HG02884 (cell line): ENCODE measurements around the gene MINDY1.
A peak's percentile ranks its signal among the peaks of the same experiment; 100 is the strongest.

ENCODE experiments used
- ATAC-seq: cut with Tn5 transposase; IDR thresholded peaks from one replicate; pipeline ENCODE4 v1.9.1; 2021; ENCODE audit warnings: mild to moderate bottlenecking, moderate library complexity; ENCODE audit not compliant: unreplicated experiment

The MINDY1 gene

DNA sequence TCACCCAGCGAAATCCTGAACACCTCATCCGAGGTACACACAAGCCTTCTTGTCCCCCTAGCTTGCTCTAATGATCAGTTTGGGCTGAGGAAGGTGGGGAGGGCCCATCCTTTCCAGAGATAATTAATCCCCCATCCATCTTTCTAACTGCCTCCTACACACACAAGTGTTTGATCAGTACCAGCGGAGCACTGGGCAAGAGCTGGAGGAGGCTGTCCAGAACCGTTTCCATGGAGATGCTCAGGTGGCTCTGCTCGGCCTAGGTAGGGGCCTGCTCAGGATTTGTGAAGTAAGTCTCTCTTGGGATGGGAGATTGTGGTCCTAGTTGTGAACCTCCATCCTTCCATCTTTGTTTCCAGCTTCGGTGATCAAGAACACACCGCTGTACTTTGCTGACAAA lies 18.8 kb downstream of the MINDY1 start:
- ATAC-seq, result no peak

DNA sequence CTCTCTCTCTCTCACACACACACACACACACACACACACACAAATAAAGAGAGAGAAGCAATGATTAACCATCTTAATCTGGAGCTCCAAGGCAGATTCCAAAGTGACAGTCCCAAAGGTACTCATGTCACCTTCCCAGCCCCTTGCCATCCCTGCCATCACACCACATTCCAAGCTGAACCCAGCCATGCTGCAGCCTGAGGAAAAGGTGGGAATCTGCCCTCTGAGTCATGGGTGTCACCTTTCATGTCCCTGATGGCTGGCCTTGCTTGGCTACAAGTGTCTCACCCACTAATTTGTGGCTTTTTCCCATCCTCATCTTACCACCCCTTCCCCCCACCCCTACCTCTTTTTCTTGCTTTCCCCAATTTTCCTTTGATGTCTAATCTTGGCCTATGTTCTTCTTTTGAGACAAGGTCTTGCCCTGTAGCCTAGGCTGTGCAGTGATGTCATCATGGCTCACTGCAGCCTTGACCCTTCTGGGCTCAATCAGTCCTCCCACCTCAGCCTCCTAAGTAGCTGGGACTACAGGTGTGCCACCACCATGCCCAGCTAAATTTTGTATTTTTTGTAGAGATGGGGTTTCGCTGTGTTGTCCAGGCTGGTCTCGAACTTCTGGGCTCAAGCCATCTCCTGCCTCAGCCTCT lies 21.4 kb downstream of the MINDY1 start:
- ATAC-seq, result no peak

DNA sequence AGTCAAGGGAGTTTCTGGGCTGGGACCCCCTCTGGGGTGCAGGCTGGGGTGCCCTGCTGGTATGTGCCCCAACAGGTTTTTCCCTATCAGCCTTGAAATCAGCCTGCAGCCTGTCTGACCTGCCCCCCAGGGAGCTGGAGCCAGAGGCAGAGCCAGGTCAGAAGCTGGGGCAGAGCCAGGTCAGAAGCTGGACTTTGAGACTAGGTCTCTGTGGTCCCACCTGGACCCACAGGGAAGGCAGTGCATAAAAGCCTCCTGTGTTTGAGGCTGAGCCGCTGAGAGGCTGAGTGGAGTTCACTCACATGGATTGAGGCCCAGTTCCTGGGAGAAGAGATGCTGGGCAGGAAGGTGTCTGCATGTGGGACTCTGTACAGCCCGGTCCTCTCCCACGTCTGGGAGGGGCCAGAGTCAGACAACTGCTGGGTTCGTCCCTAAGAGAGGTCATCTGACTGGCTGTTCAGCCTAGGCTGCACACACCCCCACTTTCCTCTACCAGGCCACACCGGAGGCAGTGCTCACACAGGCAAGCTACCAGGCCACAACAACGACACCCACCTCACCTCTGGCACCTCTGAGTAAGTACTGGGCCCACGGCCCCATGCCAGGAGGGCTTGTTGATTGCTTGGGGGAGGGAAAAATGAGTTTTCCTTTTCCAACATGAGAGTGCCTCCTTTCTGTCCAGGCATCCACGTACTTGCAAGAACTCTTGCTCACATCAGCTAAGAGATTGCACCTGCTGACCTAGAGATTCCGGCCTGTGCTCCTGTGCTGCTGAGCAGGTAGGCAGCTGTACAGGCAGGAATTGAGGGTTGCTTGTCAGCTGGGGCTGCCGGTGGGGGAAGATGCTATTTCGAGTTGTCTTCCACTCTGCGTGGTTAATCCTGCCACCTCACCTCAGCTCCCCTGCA lies 24.6 kb downstream of the MINDY1 start, which contains the start of gene ANXA9:
Gene ANXA9, plus strand, starts transcription at position 488 of the 908 bp plus-strand sequence. CDS start 814 bp downstream, outside the sequence.
- ATAC-seq, result no peak

DNA sequence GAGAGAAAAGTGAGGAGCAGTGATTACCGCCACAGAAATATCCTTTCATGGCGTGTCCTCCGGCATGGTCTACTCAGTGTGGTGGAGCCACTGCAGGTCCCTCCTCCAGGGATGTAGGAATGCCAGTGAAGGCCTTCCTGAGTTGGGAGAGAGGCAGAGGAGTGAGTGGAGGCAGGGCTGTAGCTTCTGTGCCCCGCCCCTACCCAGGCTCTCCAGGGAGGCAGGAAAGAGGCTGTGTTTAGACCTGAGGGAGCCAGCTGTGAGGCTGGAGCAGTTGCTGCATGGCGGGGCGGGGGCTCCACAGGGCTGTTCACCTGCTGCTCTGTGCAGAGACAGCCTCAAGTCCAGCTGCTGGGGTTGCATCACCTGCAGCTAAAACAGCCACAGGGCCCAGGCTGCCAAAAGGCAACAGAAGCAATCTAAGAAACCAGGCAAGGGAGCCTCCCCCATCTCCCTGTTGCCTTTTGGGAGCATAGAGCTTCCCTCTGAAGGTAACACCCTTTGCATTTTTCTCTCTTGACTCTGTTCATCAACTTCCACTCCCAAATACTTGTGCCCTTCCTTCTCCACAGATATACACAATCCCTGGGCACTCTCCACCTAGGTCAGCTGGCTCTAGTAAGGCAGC lies 25.4 kb downstream of the MINDY1 start:
- no peak for ATAC-seq

DNA sequence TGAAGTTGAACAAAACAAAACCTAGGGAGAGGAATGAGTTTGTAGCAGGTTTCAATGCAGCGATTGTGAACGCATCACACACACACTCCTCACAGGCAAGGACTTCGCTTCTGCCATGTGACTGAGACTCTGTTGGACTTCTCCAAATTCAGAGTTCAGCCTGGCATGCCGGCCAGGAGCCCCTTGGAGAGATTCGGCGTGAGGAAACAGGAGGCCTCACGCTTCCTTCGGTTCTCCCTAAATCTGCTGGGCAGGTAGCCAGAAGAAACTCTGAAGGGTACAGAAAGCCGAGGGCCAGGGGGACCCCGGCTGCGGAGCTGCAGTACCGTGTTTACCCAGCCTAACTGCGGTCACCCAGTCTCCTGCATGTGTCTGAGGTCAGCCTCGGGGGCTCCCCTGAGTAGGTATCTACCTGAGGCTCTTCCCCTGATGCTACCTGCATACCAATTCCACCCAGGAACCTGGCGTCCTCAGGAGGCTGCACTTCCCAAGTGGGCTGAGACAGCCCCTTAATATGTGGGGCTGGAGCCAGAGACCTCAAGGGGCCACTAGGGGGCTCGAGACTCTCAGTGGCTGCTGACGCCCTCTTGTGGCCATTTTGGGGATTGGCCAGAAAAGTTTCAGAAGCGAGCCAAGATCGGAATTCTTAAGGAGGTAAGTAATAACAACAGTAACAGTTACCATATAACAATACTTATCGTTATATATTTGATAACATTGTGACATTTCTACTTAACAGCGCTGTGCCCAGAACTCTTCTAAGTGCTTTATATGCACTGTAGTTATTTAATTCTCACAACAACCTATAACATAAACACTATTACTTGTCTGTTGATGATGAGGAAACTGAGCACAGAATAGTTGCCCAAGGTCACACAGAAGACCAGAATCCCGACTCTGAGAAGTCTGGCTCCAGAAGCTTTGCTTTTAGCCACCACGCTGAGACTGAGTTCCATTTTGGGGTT lies 27.3 kb downstream of the MINDY1 start:
- ATAC-seq, result no peak

DNA sequence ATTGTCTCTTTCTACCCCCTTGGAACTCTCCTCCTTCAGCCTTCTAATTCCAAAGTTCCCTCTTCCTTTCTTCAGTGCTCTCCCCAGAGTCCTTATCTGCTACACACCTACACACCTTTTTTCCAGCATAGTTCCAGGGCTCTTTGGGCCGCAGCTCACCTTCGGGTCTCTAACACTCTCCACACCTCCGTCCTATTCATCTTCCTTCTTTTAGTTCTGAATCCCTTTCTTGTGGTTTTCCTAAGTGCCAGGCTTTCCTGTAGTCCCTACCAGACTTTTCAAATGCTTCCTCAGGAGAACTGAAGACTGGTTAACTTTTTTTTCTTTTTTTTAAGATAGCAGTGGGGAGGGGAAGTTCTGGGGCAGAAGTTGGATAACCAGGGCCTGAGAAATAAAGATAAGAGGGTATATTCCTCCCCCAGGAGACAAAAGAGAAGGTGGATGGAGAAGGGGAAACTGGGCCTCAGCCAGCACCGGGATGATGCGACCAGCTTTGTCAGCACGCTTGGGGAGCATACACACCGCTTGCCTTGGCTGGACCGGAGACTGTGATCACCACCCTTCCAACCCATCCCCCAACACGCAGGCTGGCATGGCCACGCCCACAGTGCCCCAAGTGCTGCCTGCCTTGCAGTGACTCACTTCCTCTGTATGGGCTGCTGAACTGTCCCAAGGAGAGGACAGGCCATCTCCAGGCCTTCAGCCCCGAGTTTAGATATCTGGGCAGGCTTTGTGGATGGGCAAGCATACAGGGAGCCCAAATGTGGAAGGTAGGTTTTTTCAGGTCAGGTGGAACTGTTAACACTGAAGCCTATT lies 29.6 kb downstream of the MINDY1 start:
- ATAC-seq, result no peak

DNA sequence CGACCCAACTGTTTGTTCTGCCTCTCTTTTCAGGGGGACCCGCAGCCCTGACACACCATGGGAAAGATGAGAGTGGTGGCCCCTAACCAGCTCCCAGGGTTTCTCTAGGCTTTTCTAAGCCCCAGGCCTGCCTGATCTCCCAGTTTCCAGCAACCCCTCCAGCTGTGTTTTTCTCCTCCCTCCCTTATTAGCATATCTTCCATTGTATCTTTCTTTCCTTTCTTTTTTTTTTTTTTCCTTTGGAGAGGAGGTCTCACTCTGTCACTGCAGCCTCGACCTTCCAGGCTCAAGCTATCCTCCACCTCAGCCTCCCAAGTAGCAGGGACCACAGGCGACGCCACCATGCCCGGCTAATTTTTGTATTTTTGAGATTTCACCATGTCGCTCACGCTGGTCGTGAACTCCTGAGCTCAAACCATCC lies 30.3 kb downstream of the MINDY1 start:
- no peak for ATAC-seq

DNA sequence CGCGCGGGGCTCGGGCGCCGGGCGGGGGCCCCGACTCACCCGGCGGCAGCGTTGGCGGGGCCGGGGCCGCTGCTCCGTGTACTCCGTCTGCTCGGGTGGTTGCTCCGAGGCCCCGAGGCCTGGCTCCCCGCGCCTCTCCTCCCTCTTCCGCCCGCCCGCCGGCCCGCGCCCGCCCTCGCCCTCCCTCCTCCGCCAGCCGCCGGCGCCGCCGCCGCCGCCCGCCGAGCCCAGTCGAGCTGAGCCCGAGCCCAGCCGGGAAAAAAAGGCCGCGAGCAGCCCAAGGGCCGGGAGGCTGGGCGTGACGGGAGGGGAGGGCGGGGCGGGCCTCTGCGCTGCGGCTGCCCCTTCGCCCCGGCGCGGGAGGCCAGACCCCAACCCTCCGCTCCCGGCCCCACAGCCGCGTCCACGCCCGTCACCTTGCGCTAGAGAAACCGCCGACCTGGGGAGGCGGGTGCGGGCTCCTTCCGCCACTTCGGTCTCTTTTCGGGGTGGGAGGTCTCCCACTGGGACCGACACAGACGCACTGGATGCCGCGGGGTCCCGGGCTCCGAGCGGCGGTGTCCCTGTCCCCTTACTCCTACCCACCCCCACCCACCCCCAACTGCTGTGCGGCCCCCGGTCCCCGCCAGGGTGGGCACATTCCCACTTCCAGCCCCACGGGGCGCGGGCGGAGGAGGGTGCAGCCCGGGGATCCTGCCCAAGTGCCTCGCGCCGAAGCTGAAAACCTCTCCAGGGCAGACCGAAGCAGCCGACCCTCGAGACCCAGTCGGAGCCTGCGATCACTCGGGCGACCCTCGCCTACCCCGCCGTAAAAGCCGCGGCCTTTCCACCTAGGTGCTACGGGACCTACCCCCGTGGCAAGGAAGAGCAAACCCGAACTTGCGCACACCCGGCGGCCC lies 31.9 kb downstream of the MINDY1 start, which contains the start of gene CERS2:
Gene CERS2, minus strand, starts transcription at position 256 of the 899 bp plus-strand sequence. CDS start 5,745 bp downstream, outside the sequence.
- peak; percentile 51 for ATAC-seq

DNA sequence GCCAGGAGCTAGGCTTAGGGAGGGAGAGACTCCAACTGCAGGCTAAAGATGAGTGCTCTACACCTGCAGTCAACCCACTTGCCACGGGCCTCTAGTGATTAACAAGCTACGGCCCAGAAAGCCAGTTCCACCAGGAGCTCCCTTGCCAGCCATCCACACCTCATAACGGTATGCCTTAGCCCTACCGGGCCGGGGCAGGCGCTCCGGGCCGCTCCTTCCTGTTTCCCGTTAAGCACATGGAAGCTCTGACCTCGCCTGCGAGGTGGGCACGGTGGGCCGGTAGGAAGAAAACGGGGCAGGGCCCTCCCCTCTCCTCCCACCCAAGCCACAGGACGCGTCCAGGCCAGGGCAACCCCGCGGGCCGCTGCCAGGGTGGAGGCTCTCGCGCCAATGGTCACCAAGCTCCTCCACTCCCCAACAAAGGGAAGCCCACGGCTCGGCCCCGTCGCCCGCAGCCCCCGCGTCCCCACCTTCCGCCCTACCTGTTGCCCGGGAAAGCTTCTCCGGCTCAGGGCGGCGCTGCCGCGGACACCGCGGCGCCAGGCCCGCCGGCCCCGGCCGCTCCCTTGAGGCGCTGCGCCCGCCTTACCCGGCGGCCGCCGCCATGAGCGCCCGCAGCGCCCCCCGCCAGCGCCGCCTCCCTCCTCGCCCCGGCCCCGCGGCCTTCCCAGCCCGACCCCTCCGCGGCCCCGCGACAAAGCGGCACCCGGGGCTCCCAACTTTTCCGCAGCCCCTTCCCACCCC lies 32.7 kb downstream of the MINDY1 start:
- ATAC-seq, result no peak

DNA sequence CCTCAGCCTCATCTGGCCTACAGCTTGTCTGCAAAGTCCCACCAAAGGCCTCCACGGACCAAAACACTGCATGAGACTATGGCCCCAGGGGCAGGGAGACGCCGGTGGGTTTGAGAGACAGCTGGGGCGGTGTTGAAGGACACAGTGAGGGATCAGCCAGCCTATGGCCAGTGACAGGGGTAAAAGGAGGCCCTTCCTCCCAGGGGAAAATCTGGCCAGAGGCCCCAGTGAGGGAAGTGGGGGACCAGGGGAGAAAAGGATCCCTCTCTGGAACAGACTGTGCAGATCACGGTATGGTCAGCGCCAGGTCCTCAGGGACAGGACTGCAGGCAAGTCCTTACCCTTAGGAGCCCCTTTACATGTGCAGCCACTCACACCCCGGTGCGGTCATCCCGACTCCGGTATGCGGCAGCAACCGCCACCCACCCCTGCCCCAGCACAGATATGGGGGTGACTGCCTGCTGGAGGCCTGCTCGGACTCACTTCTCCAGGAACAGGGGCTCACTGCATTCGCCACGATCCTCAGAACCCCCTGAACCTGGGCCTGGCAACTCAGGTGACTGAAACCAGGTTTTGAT lies 33.4 kb downstream of the MINDY1 start:
- ATAC-seq, result no peak

DNA sequence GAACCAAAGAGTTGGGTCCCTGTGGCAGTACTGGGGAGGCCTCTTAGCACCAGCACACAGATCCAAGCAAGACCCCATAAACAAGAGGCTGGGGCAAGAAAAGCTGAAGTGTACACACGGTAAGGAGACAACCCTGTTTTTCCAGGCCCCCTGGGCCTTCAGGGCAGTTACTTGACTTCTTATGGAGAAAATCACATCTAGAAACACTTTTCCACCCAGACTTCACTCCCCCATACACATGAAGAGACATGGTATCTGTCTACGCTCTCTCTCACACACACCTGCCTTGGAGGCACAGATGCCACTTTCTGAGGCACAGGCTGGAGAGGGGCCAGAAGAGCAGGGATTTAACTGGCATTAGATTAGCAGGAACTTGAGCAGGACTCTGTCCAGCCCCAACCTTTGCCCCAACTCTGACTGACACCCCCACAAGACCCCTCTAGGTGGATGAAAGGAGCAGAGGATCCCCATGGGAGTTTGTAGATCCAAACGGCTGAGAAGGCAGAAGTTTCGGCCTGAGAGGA lies 34.2 kb downstream of the MINDY1 start:
- no peak for ATAC-seq

DNA sequence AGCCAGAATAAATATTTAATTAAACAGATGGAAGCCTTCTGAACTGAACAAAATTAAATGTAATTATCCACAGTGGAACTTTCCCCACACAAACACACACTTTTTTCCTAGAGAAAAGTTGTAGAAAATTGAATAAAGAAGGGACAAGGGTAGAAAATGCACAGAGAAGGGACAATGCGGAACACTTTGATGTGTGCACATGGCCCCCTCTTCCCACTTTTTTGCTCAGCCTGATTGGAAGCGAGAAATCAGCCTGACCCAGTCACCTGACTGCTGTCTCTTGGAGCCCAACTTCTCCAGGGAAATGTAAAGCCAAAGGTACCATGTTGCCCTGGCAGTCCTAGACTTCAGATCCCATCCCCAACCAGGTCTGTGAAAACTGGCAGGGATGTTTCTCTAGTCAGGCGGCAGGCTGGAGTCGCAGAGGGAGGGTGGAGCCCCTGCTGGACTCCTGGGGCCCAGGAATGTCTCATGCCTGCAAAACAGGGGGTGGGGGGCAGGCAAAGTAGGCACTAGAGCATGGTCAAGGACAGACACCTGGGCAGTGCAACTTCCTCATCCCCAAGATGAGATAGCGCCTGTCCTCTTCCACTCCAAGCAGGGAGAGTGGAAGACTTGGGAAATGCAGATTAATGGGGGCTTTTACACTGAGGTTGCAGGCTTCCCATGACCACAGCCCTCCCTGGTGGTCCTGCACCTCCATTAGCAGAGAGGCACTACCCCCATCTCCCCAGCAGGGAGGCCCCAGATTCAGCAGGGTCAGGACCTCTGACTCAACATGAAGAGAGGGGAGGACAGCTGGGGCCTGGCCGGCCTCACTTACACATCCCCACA lies 34.9 kb downstream of the MINDY1 start:
- ATAC-seq, result no peak

DNA sequence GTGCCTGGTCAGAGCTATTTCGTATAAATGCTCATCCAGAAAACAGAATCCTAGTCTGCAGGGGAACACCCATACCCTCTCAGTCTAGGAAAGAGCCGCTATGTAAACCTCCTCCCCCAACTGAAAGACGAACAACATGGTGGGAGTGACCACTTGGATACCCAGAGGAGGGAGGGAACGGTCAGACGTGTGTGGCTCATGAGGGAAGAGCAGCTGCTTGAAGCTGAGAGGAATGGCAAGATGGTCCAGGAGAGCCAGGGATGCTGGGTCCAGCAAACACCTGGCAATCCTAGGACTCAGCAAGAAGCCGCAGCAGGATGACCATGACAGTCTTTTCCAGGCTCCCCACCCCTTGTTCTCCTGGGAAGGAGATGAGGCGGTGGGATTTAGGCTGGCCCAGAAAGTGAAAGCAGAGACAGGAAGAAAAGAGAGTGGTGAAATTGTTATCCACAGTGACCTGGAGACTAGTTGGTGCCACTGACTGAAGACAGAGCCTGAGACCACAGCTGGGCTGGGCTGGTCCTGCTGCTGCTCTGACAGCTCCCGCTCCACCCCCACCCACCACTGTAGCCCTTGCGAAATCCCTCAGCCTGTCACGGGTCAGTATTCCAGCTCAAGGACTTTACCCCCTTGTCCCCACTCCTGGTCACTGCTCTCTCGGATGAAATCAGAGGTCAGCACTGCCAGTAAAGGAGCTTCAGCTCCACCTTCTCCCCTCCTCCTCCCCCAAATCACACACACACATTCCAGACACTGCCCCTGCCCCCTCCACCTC lies 35.7 kb downstream of the MINDY1 start:
- no peak for ATAC-seq

DNA sequence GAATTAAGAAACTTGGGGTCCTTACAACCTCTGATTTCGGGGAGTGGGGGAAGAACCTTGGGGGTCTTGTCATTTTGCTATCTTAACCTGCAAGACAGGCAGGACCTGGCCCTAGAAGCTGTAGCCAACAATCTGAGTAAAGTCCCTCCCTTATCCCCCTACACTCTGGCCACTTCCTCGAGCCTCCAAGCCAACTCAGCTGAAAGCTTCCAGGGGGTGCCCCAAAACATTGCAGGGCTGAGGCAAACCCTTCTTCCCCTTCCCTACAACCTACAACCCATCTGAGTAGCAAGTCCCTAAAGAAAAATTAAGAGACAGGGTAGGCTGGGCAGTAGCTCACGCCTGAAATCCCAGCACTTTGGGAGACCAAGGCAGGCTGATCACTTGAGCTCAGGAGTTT lies 37.1 kb downstream of the MINDY1 start:
- ATAC-seq, result no peak

DNA sequence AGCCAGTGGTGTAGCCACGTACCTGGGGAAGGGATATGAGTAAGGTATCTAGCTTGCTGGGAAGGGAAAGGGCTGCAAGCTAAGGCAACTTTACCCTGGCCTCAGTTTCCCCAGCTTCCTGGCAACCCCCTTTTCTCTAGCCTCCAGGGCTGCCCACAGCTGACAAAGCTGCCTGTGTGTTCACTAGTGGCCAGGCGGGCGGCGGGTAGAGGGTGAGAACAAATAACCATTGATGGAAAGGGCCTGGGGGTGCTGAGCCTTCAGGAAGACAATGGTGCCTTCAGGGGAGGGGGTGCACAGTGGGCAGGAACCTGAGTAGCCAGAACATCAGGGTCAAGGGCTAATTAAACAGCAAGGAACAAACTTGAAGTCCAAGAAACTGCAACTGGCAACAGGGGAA lies 38.2 kb downstream of the MINDY1 start:
- ATAC-seq, result no peak

DNA sequence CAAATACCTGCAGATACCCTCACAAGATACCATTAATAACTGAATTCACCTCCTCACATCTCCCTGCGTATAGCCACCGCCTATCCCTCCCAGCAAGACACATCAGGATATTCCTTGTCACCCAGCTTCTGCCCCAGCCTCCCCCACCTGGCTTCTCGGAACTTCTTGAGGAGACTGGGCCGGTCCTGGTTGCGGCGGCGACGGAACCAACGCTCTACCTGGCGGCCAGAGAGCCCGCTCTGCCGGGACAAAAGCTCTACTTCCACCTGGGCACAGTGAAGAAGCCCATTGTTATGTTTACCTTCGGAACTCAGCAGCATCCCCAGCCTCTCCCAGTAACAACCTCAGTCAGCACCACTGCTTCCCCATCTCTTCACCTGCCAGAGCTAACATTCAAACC lies 38.8 kb downstream of the MINDY1 start:
- ATAC-seq, result no peak
